CD4-positive, alpha-beta T cell (primary cell): ENCODE results near the gene PLCH2. TPM values are rescaled to one million over a fixed set of nuclear protein-coding genes. Genes with fewer than 3 reads are reported as not detected.

Experiments used
- ATAC-seq: fragments of 200-7000 bp; cut with Tn5 transposase; one replicate; pipeline ENCODE4 v1.10.0; 2022; ENCODE audit warnings: mild to moderate bottlenecking; ENCODE audit not compliant: poor library complexity
- CTCF ChIA-PET: fragments of 350-600 bp; sonication (Branson Sonifier 250); formaldehyde crosslinking; loops from one replicate; lab custom pipeline; 2021; ENCODE audit warnings: antibody characterized with exemption, inconsistent platforms; lab: Charles Lee
- POLR2A ChIA-PET: fragments of 350-600 bp; sonication (Branson Sonifier 250); formaldehyde crosslinking; loops from one replicate; lab custom pipeline; 2021; ENCODE audit warnings: antibody characterized with exemption, inconsistent platforms; lab: Charles Lee
- DNase-seq, 14 experiments: peaks; one replicate each; pipeline ENCODE4 v3.0.0-alpha.2; 2013 to 2020; ENCODE audit warnings: mixed read lengths in 2 of 14
- H3K27ac ChIP-seq, 2 donors: one replicate each; pipeline versions ENCODE4 v1.5.1 to v1.7.0; 2013; ENCODE audit warnings: low read length in 2 of 2, low read depth in 1 of 2, mild to moderate bottlenecking in 1 of 2
- H3K27me3 ChIP-seq, 2 experiments: 1 replicate in 1 of 2; 2 replicates in 1 of 2; pipeline versions ENCODE4 v1.6.1 to v1.7.0; 2013; ENCODE audit warnings: low read length in 2 of 2, control low read depth in 1 of 2, mild to moderate bottlenecking in 1 of 2, moderate library complexity in 1 of 2; ENCODE audit not compliant: insufficient read depth in 2 of 2, control insufficient read depth in 1 of 2
- H3K36me3 ChIP-seq: one replicate; pipeline ENCODE4 v1.6.1; 2013; ENCODE audit warnings: low read length, control low read depth; ENCODE audit not compliant: insufficient read depth
- H3K4me1 ChIP-seq: one replicate; pipeline ENCODE4 v1.6.1; 2013; ENCODE audit warnings: low read length, control low read depth; ENCODE audit not compliant: insufficient read depth
- H3K4me3 ChIP-seq: one replicate; pipeline ENCODE4 v1.5.1; 2013; ENCODE audit warnings: mild to moderate bottlenecking, low read length, moderate library complexity
- H3K9me3 ChIP-seq, 2 experiments: 1 replicate in 1 of 2; 2 replicates in 1 of 2; pipeline versions ENCODE4 v1.6.1 to v1.7.0; 2013; ENCODE audit warnings: low read length in 2 of 2, mild to moderate bottlenecking in 2 of 2, control low read depth in 1 of 2, moderate library complexity in 1 of 2; ENCODE audit not compliant: control insufficient read depth in 1 of 2, insufficient read depth in 1 of 2
- H3K27ac Mint-ChIP-seq: one replicate; pipeline ENCODE4 v1.8.0; 2020; ENCODE audit warnings: mixed read lengths
- H3K27me3 Mint-ChIP-seq: one replicate; pipeline ENCODE4 v1.8.0; 2021; ENCODE audit warnings: mixed read lengths
- H3K36me3 Mint-ChIP-seq: one replicate; pipeline ENCODE4 v1.8.0; 2021; ENCODE audit warnings: low read depth, mixed read lengths
- H3K4me1 Mint-ChIP-seq: one replicate; pipeline ENCODE4 v1.8.0; 2021; ENCODE audit warnings: low read depth, mixed read lengths
- H3K4me3 Mint-ChIP-seq: one replicate; pipeline ENCODE4 v1.8.0; 2020; ENCODE audit warnings: mild to moderate bottlenecking, mixed read lengths
- H3K9me3 Mint-ChIP-seq: one replicate; pipeline ENCODE4 v1.8.0; 2020; ENCODE audit warnings: mixed read lengths
- CTCF ChIP-seq: fragments of 200-600 bp; IDR thresholded peaks from one replicate; pipeline ENCODE4 v1.8.0; 2022; ENCODE audit warnings: antibody characterized with exemption, mild to moderate bottlenecking
- intact Hi-C, 2 experiments: fragments of 100-400 bp; cut with DNase I in 1 of 2; cut with micrococcal nuclease in 1 of 2; formaldehyde crosslinking; loops; one replicate each; pipeline versions ENCODE4 v1.15.1 to v1.9.0; 2023 to 2025; cut with DNase I, micrococcal nuclease
- total RNA-seq, 174 experiments: library from RNA in 2 of 174; stranded (reverse) in 2 of 174; gene quantifications; one replicate each; pipeline ENCODE4 v1.2.3 and lab custom pipeline; 2021 to 2026

The PLCH2 gene
- total RNA-seq, 2 experiments from 2014 or later = 47.6 to 48.1 TPM

GRCh38 chr1:2530513-2531361 is 54.6 kb downstream of the PLCH2 start:
- H3K36me3 Mint-ChIP-seq = no peaks in the 10 kb centered on the region

GRCh38 chr1:2532485-2533160 is 56.5 kb downstream of the PLCH2 start:
- H3K4me1 Mint-ChIP-seq = peaks cover 10% of the 10 kb centered on the region
- peaks cover 28% of the 10 kb centered on the region for H3K27me3 Mint-ChIP-seq
- ChIA-PET CTCF (no interaction called here), POLR2A (interaction anchor here (2.2 kb wide), 1 partner anchor 15 kb away, joined by 6 read pairs; no protein-coding TSS in a partner anchor)
- intact Hi-C loops = no loop called here
- Histone ChIP-seq H3K27ac (no peak overlapping the region), H3K4me1 (peaks cover 28% of the 10 kb centered on the region), H3K4me3 (no peak overlapping the region), H3K27me3 (peaks cover 35 to 36% of the 10 kb centered on the region in 2 experiments), H3K9me3 (peaks cover 0 to 12% of the 10 kb centered on the region in 2 experiments), H3K36me3 (no peaks in the 10 kb centered on the region)
- no peak overlapping the region for H3K4me3 Mint-ChIP-seq
- DNase-seq (no peak), ATAC-seq (no peak)
- H3K9me3 Mint-ChIP-seq = no peaks in the 10 kb centered on the region
- H3K27ac Mint-ChIP-seq = no peak overlapping the region
- H3K36me3 Mint-ChIP-seq = no peaks in the 10 kb centered on the region
- TF ChIP-seq CTCF = no peak

More at GRCh38 chr1:2530513-2531361, 54.6 kb downstream of the PLCH2 start:
- H3K36me3 ChIP-seq = no peaks in the 10 kb centered on the region
- ChIA-PET POLR2A (interaction anchor here (1.3 to 8.5 kb wide), 6 partner anchors 10 to 115 kb away, joined by 3 to 164 read pairs (median 7); partner anchors contain the start of gene TNFRSF14), CTCF (no interaction called here)
- H3K27me3 ChIP-seq = peaks cover 35 to 36% of the 10 kb centered on the region in 2 experiments
- intact Hi-C loops = no loop called here
- peaks cover 0 to 12% of the 10 kb centered on the region in 2 experiments for H3K9me3 ChIP-seq
- H3K27ac ChIP-seq = no peak overlapping the region
- Mint-ChIP-seq H3K27me3 (peaks cover 33% of the 10 kb centered on the region), H3K9me3 (no peaks in the 10 kb centered on the region), H3K27ac (no peak overlapping the region), H3K4me1 (peaks cover 18% of the 10 kb centered on the region), H3K4me3 (peak overlapping the region; percentile 75)
- peaks cover 42% of the 10 kb centered on the region for H3K4me1 ChIP-seq
- DNase-seq (peak in 2 of 14 experiments; percentile 53 to 59), ATAC-seq (no peak)
- H3K4me3 ChIP-seq = no peak overlapping the region
- no peak for TF ChIP-seq CTCF

- Histone ChIP-seq H3K36me3 (no peaks in the 10 kb centered on the region), H3K27me3 (peaks cover 31 to 32% of the 10 kb centered on the region in 2 experiments), H3K4me3 (no peak overlapping the region), H3K27ac (no peak overlapping the region), H3K9me3 (peaks cover 0 to 12% of the 10 kb centered on the region in 2 experiments), H3K4me1 (peaks cover 28% of the 10 kb centered on the region)
- Mint-ChIP-seq H3K36me3 (no peaks in the 10 kb centered on the region), H3K4me1 (peaks cover 10% of the 10 kb centered on the region), H3K27me3 (peaks cover 28% of the 10 kb centered on the region), H3K9me3 (no peaks in the 10 kb centered on the region), H3K4me3 (no peak overlapping the region), H3K27ac (no peak overlapping the region)
- ChIA-PET POLR2A (interaction anchor here (2.2 kb wide), 1 partner anchor 15 kb away, joined by 6 read pairs; no protein-coding TSS in a partner anchor), CTCF (no interaction called here)
- ATAC-seq = no peak
- no peak for DNase-seq
- intact Hi-C loops = no loop called here
- TF ChIP-seq CTCF = no peak
Measured at GRCh38 chr1:2533365-2533764, 57.3 kb downstream of the PLCH2 start.
